NT2/D1 (cell line): ENCODE measurements around the gene WNK2.

ENCODE experiments used
- YY1 ChIP-seq: IDR thresholded peaks from 2 replicates; pipeline ENCODE4 v1.6.1; 2011; ENCODE audit not compliant: insufficient read length, insufficient read depth
- ZNF274 ChIP-seq: IDR thresholded peaks from 2 replicates; pipeline ENCODE4 v1.6.1; 2011; ENCODE audit warnings: mild to moderate bottlenecking, low read depth, low read length

- TF ChIP-seq YY1 (no peak), ZNF274 (no peak)
Observed at GRCh38 chr9:93167838-93168237, 16.1 kb upstream of the WNK2 start.
